ENCODE results near the gene LMF1. TPM values are rescaled to one million over a fixed set of nuclear protein-coding genes. Genes with fewer than 3 reads are reported as not detected.

LMF1 gene
- total and polyA plus RNA-seq, 2 experiments from 2014 or later: 18.8 to 41.6 TPM

DNA sequence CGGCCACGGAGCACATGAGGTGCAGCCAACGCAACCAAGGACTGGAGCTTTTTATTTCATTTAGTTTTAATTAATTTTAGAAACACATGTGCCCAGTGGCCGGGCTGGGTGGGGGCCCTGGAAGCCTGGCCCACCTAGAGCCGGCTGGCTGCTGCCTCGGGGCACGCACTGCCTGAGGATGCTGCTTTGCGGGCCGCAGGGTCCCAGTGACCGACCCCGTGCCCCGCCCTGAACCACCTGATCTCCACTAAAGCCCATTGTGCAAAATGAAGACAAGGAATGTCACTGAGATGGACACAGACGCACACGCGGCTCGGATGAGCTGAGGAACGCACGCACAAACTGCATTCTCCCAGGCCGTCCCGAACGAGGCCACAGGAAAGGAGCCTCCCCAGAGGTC, 39.6 kb downstream of the LMF1 start:
- Histone ChIP-seq H3K36me3 (peaks cover 3% of the 10 kb centered on the region), H3K9me3 (ENCODE audit: low read depth) (no peaks in the 10 kb centered on the region), H3K4me1 (ENCODE audit: low read depth) (no peaks in the 10 kb centered on the region), H3K4me3 (no peak overlapping the region), H3K27ac (no peak overlapping the region), H3K27me3 (no peaks in the 10 kb centered on the region)
- no peak for DNase-seq (ENCODE audit: low read depth in 1 of 2, low spot score in 1 of 2)
- TF ChIP-seq, protein P1, sequence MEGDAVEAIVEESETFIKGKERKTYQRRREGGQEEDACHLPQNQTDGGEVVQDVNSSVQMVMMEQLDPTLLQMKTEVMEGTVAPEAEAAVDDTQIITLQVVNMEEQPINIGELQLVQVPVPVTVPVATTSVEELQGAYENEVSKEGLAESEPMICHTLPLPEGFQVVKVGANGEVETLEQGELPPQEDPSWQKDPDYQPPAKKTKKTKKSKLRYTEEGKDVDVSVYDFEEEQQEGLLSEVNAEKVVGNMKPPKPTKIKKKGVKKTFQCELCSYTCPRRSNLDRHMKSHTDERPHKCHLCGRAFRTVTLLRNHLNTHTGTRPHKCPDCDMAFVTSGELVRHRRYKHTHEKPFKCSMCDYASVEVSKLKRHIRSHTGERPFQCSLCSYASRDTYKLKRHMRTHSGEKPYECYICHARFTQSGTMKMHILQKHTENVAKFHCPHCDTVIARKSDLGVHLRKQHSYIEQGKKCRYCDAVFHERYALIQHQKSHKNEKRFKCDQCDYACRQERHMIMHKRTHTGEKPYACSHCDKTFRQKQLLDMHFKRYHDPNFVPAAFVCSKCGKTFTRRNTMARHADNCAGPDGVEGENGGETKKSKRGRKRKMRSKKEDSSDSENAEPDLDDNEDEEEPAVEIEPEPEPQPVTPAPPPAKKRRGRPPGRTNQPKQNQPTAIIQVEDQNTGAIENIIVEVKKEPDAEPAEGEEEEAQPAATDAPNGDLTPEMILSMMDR (IDR thresholded peaks at IDR 0.05; ENCODE audit: low read depth, low read length): no peak

DNA sequence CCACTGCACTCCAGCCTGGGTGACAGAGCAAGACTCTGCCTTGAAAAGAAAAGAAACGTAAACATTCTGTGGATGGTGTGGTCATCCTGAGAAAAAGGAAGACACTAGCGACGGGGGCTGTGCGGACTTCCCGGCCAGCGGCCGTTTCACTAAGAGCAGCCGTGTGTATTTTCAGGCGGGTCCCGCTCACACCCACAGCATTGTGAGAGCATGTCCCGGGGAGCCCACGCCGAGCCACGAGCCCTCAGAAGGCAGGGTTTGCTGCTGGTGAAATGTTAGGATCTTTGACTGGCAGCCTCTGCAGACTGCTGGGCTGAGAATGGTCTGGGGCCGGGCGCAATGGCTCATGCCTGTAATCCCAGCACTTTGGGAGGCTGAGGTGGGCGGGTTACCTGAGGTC, 40.3 kb downstream of the LMF1 start:
- Histone ChIP-seq H3K4me3 (no peak overlapping the region), H3K27me3 (no peaks in the 10 kb centered on the region), H3K27ac (no peak overlapping the region), H3K9me3 (ENCODE audit: low read depth) (no peaks in the 10 kb centered on the region), H3K36me3 (peaks cover 3% of the 10 kb centered on the region), H3K4me1 (ENCODE audit: low read depth) (no peaks in the 10 kb centered on the region)
- TF ChIP-seq, protein P1 (IDR thresholded peaks at IDR 0.05; ENCODE audit: low read depth, low read length): no peak
- DNase-seq (ENCODE audit: low read depth in 1 of 2, low spot score in 1 of 2): no peak

DNA sequence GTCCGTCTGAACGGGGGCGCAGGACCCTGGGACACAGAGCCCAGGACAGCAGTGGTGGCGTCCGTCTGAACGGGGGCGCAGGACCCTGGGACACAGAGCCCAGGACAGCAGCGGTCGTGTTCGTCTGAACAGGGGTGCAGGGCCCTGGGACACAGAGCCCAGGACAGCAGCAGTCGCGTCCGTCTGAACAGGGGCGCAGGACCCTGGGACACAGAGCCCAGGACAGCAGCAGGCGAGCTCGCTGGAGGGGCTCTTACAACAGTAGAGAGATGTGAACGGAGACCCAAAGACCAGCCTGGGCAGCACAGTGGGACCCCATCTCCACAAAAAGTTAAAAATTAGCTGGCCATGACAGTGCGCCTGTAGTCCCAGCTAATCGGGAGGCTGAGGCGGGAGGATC, 40.7 kb downstream of the LMF1 start:
- DNase-seq (ENCODE audit: low read depth in 1 of 2, low spot score in 1 of 2): no peak
- H3K9me3 ChIP-seq (ENCODE audit: low read depth): no peaks in the 10 kb centered on the region
- no peaks in the 10 kb centered on the region for H3K4me1 ChIP-seq (ENCODE audit: low read depth)
- no peaks in the 10 kb centered on the region for H3K27me3 ChIP-seq
- no peak overlapping the region for H3K4me3 ChIP-seq
- peaks cover 3% of the 10 kb centered on the region for H3K36me3 ChIP-seq
- TF ChIP-seq, protein P1 (IDR thresholded peaks at IDR 0.05; ENCODE audit: low read depth, low read length): no peak
- H3K27ac ChIP-seq: no peak overlapping the region

DNA sequence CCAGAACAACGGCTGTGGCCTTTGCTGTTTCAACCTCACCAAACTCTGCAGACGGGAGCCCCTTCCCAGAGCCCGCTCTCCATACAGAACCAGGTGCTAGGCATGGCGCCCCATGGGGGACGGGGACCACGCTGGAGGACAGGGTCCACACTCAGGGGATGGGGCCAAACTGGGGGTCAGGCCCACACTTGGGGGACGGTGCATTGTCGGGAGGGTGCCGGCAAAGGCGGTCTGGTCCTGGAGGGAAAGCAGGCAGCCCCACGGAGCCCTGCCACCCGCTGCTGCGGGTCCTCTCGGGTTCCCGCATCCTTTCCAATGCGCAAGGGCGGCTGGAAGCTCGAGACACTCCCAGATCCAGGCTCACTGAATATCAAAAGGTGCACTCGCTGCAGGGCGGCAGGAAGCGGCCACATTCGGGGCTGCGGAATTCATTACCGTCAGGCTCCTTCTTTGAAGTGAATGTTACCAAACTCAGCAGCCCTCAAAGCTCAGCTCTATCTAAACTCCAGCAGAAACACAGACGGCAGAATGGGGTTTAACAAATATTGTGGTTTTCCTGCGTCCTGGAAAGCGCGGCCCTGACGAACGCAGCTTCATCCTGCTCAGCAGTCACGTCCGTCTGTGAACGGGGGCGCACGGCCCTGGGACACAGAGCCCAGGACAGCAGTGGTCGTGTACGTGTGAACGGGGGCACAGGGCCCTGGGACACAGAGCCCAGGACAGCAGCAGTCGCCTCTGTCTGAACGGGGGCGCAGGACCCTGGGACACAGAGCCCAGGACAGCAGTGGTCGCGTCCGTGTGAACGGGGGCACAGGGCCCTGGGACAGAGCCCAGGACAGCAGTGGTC, 41.3 kb downstream of the LMF1 start:
- peaks cover 3% of the 10 kb centered on the region for H3K36me3 ChIP-seq
- no peaks in the 10 kb centered on the region for H3K4me1 ChIP-seq (ENCODE audit: low read depth)
- no peak for DNase-seq (ENCODE audit: low read depth in 1 of 2, low spot score in 1 of 2)
- no peaks in the 10 kb centered on the region for H3K27me3 ChIP-seq
- no peak overlapping the region for H3K27ac ChIP-seq
- H3K9me3 ChIP-seq (ENCODE audit: low read depth): no peaks in the 10 kb centered on the region
- TF ChIP-seq, protein P1 (IDR thresholded peaks at IDR 0.05; ENCODE audit: low read depth, low read length): no peak
- H3K4me3 ChIP-seq: no peak overlapping the region

DNA sequence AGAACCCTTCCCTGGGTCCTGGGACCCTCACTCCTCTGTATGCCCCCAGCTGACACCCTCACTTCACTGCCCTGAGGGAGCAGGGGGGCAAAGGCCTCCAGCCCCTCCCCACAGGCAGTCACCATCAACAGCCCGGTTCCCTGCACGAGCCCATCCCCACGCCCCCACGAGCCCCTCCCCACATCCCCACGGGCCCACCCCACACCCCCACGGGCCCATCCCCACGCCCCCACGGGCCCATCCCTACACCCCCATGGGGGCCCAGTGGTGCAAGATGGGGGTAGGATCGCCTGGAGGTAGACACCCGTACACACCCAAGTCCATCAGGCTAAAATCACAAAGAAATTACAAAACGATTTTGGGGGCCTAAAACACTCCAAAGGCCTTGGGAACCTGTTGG, 42.3 kb downstream of the LMF1 start:
- TF ChIP-seq, protein P1 (IDR thresholded peaks at IDR 0.05; ENCODE audit: low read depth, low read length): no peak
- no peak for DNase-seq (ENCODE audit: low read depth in 1 of 2, low spot score in 1 of 2)
- no peak overlapping the region for H3K27ac ChIP-seq
- no peaks in the 10 kb centered on the region for H3K9me3 ChIP-seq (ENCODE audit: low read depth)
- no peak overlapping the region for H3K4me3 ChIP-seq
- H3K36me3 ChIP-seq: peaks cover 3% of the 10 kb centered on the region
- no peaks in the 10 kb centered on the region for H3K4me1 ChIP-seq (ENCODE audit: low read depth)
- H3K27me3 ChIP-seq: no peaks in the 10 kb centered on the region
